Endothelial cell of umbilical vein (primary cell): ENCODE results near the gene IL22RA2. TPM values are rescaled to one million over a fixed set of nuclear protein-coding genes. Genes with fewer than 3 reads are reported as not detected.
"Not testable (repeated sequence)": the region's sequence is repeated elsewhere in the genome, so short reads cannot be mapped to it uniquely, and the experiment has no call there.

Source experiments
- BruUV-seq: library from RNA; stranded (reverse); fragments of 400-500 nt; replicated peaks from 2 replicates; lab custom pipeline; 2021; lab: Mats Ljungman, UMichigan
- CTCF ChIA-PET: fragments of 300-600, 350-600 bp; sonication (Branson Sonifier 250); formaldehyde crosslinking; loops from one replicate; lab custom pipeline; 2021; ENCODE audit warnings: antibody characterized with exemption, inconsistent platforms; lab: Charles Lee
- POLR2A ChIA-PET: fragments of 300-600, 350-600 bp; sonication (Branson Sonifier 250); formaldehyde crosslinking; loops from one replicate; lab custom pipeline; 2021; ENCODE audit warnings: antibody characterized with exemption, inconsistent platforms; lab: Charles Lee
- DNase-seq: peaks from one replicate; pipeline ENCODE4 v3.0.0-alpha.2; 2011; ENCODE audit warnings: low read depth, low spot score
- FAIRE-seq: peaks from 2 replicates; lab custom pipeline; 2011; peaks lifted over from hg19 to GRCh38; lab: Jason Lieb, UNC
- H2AFZ ChIP-seq: 2 replicates; pipeline ENCODE4 v1.6.0; 2012; ENCODE audit warnings: low read depth, low read length, control low read depth, inconsistent platforms
- H3K27ac ChIP-seq: 2 replicates; pipeline ENCODE4 v1.5.1; 2011; ENCODE audit warnings: low read depth, mild to moderate bottlenecking, control low read depth, low read length, moderate library complexity; ENCODE audit not compliant: insufficient read depth
- H3K27me3 ChIP-seq, 2 experiments: 2 replicates each; pipeline versions ENCODE4 v1.6.0 to v1.6.1; 2011; ENCODE audit warnings: low read length in 2 of 2, mixed read lengths in 1 of 2; ENCODE audit not compliant: control insufficient read depth in 2 of 2, insufficient read depth in 2 of 2
- H3K36me3 ChIP-seq, 2 experiments: 2 replicates in 1 of 2; 3 replicates in 1 of 2; pipeline ENCODE4 v1.5.1; 2011; ENCODE audit warnings: low read length in 2 of 2, mild to moderate bottlenecking in 1 of 2, moderate library complexity in 1 of 2; ENCODE audit not compliant: control insufficient read depth in 2 of 2, insufficient read depth in 2 of 2; ENCODE audit errors: extremely low read depth in 1 of 2
- H3K4me1 ChIP-seq: 3 replicates; pipeline ENCODE4 v1.5.1; 2011; ENCODE audit warnings: mild to moderate bottlenecking, low read length; ENCODE audit not compliant: control insufficient read depth, insufficient read depth; ENCODE audit errors: extremely low read depth
- H3K4me2 ChIP-seq: 2 replicates; pipeline ENCODE4 v1.6.1; 2011; ENCODE audit warnings: low read length, control low read depth, mixed read lengths; ENCODE audit not compliant: insufficient read depth
- H3K4me3 ChIP-seq, 3 experiments: fragments of 200-600 bp in 1 of 3; sonication (generic), shearing (Covaris generic) in 1 of 3; replicated peaks in 1 of 3; 2 replicates each; pipeline ENCODE4 v1.5.1; 2011 to 2016; ENCODE audit warnings: control low read depth in 3 of 3, low read length in 3 of 3, mild to moderate bottlenecking in 2 of 3, inconsistent platforms in 1 of 3, low read depth in 1 of 3, moderate library complexity in 1 of 3; ENCODE audit not compliant: insufficient read depth in 1 of 3
- H3K79me2 ChIP-seq: 2 replicates; pipeline ENCODE4 v1.6.0; 2012; ENCODE audit warnings: low read length, inconsistent platforms; ENCODE audit not compliant: control insufficient read depth, insufficient read depth
- H3K9ac ChIP-seq: replicated peaks from 2 replicates; pipeline ENCODE3; 2011; ENCODE audit warnings: low read length, control low read depth; ENCODE audit not compliant: insufficient read depth; ENCODE audit errors: extremely low read depth
- H3K9me1 ChIP-seq: replicated peaks from 3 replicates; pipeline ENCODE4 v1.6.0; 2011; ENCODE audit warnings: mild to moderate bottlenecking, low read length; ENCODE audit not compliant: control insufficient read depth, insufficient read depth; ENCODE audit errors: extremely low read depth
- H3K9me3 ChIP-seq: replicated peaks from 2 replicates; pipeline ENCODE4 v1.5.1; 2012; ENCODE audit warnings: low read length, inconsistent platforms; ENCODE audit not compliant: control insufficient read depth, insufficient read depth
- H4K20me1 ChIP-seq: replicated peaks from 2 replicates; pipeline ENCODE3; 2011; ENCODE audit warnings: mild to moderate bottlenecking, low read length; ENCODE audit not compliant: control insufficient read depth, insufficient read depth; ENCODE audit errors: extremely low read depth
- EZH2 ChIP-seq: IDR thresholded peaks from 2 replicates; pipeline ENCODE4 v1.6.1; 2012; ENCODE audit warnings: borderline replicate concordance, low read depth, mild to moderate bottlenecking, moderate library complexity, low read length, inconsistent platforms; ENCODE audit not compliant: severe bottlenecking
- FOS ChIP-seq: IDR thresholded peaks from 2 replicates; pipeline ENCODE4 v1.6.1; 2011; ENCODE audit warnings: mild to moderate bottlenecking, low read length, moderate library complexity, borderline replicate concordance; ENCODE audit not compliant: insufficient read depth
- GATA2 ChIP-seq: IDR thresholded peaks from 2 replicates; pipeline ENCODE4 v1.7.0; 2011; ENCODE audit warnings: low read depth, mild to moderate bottlenecking, moderate library complexity, mixed read lengths, low read length; ENCODE audit not compliant: insufficient read length, insufficient read depth
- JUN ChIP-seq: IDR thresholded peaks from 2 replicates; pipeline ENCODE4 v1.6.1; 2011; ENCODE audit warnings: borderline replicate concordance, low read depth; ENCODE audit not compliant: insufficient read length, insufficient read depth
- MAX ChIP-seq: IDR thresholded peaks from 2 replicates; pipeline ENCODE4 v1.6.1; 2011; ENCODE audit not compliant: insufficient read depth, insufficient read length
- MYC ChIP-seq: IDR thresholded peaks from one replicate; pipeline ENCODE4 v1.6.1; 2011; ENCODE audit warnings: mild to moderate bottlenecking, low read depth, low read length
- POLR2A ChIP-seq: IDR thresholded peaks from 2 replicates; pipeline ENCODE4 v1.6.1; 2012; ENCODE audit warnings: low read depth, mild to moderate bottlenecking, control low read depth, low read length
- POLR2AphosphoS5 ChIP-seq: IDR thresholded peaks from 2 replicates; pipeline ENCODE4 v1.6.1; 2012; ENCODE audit warnings: low read depth, mild to moderate bottlenecking, control low read depth, low read length, moderate library complexity; ENCODE audit not compliant: insufficient read depth
- dilution Hi-C: fragments of 300-500 bp; cut with MboI; formaldehyde crosslinking; loops from one replicate; pipeline ENCODE4 v1.15.0; 2019; ENCODE audit warnings: low sequenced_read_pairs; ENCODE audit not compliant: extremely low pct_ligation_motif_present
- intact Hi-C: fragments of 100-400 bp; cut with micrococcal nuclease; formaldehyde crosslinking; loops from one replicate; pipeline ENCODE4 v1.10.0; 2022
- polyA plus RNA-seq, 4 experiments: library from polyadenylated mRNA; depleted of rRNA in 3 of 4; stranded (reverse) in 3 of 4; unstranded in 1 of 4; fragments of >200 nt; gene quantifications; 2 replicates each; pipeline versions ENCODE4 v1.2.1 to v1.2.3, GENCODE V29; 2011 to 2012; ENCODE audit warnings: missing spikeins in 1 of 4
- total RNA-seq: library from RNA; stranded (reverse); gene quantifications from 2 replicates; pipeline ENCODE4 v1.2.3, GENCODE V29; 2021
- TF ChIP-seq, protein P1 (sequence below), 2 donors: IDR thresholded peaks; 1 replicate in 1 of 2; 2 replicates in 1 of 2; pipeline ENCODE4 v1.5.1; 2011; ENCODE audit warnings: low read length in 2 of 2, mild to moderate bottlenecking in 2 of 2, moderate library complexity in 2 of 2, control low read depth in 1 of 2, inconsistent platforms in 1 of 2, low read depth in 1 of 2; ENCODE audit not compliant: insufficient read depth in 1 of 2; ENCODE audit errors: extremely low read depth in 1 of 2

The IL22RA2 gene
- total and polyA plus RNA-seq, 2 donors (not counting 3 experiments of a cell fraction or from before 2014, with no cell fraction given), result not detected

GRCh38 chr6:137107767-137108105 lies 65.7 kb downstream of the IL22RA2 start:
- H3K79me2 ChIP-seq, result no peaks in the 10 kb centered on the region
- H3K9me3 ChIP-seq, result no peaks in the 10 kb centered on the region
- no peaks in the 10 kb centered on the region for H4K20me1 ChIP-seq
- no peak for TF ChIP-seq MAX
- no peak for TF ChIP-seq MYC
- no peak for TF ChIP-seq JUN
- TF ChIP-seq POLR2A, result no peak
- no peak for TF ChIP-seq GATA2
- TF ChIP-seq, protein P1, sequence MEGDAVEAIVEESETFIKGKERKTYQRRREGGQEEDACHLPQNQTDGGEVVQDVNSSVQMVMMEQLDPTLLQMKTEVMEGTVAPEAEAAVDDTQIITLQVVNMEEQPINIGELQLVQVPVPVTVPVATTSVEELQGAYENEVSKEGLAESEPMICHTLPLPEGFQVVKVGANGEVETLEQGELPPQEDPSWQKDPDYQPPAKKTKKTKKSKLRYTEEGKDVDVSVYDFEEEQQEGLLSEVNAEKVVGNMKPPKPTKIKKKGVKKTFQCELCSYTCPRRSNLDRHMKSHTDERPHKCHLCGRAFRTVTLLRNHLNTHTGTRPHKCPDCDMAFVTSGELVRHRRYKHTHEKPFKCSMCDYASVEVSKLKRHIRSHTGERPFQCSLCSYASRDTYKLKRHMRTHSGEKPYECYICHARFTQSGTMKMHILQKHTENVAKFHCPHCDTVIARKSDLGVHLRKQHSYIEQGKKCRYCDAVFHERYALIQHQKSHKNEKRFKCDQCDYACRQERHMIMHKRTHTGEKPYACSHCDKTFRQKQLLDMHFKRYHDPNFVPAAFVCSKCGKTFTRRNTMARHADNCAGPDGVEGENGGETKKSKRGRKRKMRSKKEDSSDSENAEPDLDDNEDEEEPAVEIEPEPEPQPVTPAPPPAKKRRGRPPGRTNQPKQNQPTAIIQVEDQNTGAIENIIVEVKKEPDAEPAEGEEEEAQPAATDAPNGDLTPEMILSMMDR (IDR thresholded peaks at IDR 0.05; ENCODE audit: extremely low read depth in 1 of 2, insufficient read depth in 1 of 2, low read depth in 1 of 2, low read length in 2 of 2), result no peak
- no peak for TF ChIP-seq EZH2
- TF ChIP-seq FOS, result no peak
- TF ChIP-seq POLR2AphosphoS5, result no peak
- H2AFZ ChIP-seq, result no peak overlapping the region
- intact Hi-C loops (no loop called here), dilution Hi-C loops (no loop called here)
- DNase-seq (no peak), FAIRE-seq (no peak)
- no peak overlapping the region for H3K9ac ChIP-seq
- H3K4me2 ChIP-seq, result no peak overlapping the region
- H3K9me1 ChIP-seq, result no peaks in the 10 kb centered on the region
- no TSS peak for BruUV-seq
- no peak overlapping the region for H3K4me3 ChIP-seq
- no peaks in the 10 kb centered on the region for H3K4me1 ChIP-seq
- CTCF ChIA-PET, result interaction anchor here (1.3 kb wide), 1 partner anchor 13 kb away, joined by 6 read pairs; no protein-coding TSS in a partner anchor
- H3K36me3 ChIP-seq, result no peaks in the 10 kb centered on the region
- POLR2A ChIA-PET, result no interaction called here
- no peaks in the 10 kb centered on the region for H3K27me3 ChIP-seq
- no peak overlapping the region for H3K27ac ChIP-seq

GRCh38 chr6:137107047-137107766 lies 66.2 kb downstream of the IL22RA2 start:
- dilution Hi-C loops, POLR2A ChIA-PET, H3K4me1 ChIP-seq: not testable (repeated sequence)

More at GRCh38 chr6:137107047-137107766, 66.2 kb downstream of the IL22RA2 start:
- BruUV-seq, H3K27me3 ChIP-seq, H3K36me3 ChIP-seq, H3K4me3 ChIP-seq, intact Hi-C loops, H3K9ac ChIP-seq, H3K79me2 ChIP-seq, H4K20me1 ChIP-seq, H3K9me1 ChIP-seq, H3K9me3 ChIP-seq, FAIRE-seq, H3K27ac ChIP-seq, H3K4me2 ChIP-seq, H2AFZ ChIP-seq, DNase-seq: not testable (repeated sequence)
- CTCF ChIA-PET, result interaction anchor here (1.3 kb wide), 1 partner anchor 13 kb away, joined by 6 read pairs; no protein-coding TSS in a partner anchor
